Smooth muscle cell (in vitro differentiated cells): ENCODE results near the gene COIL. TPM values are rescaled to one million over a fixed set of nuclear protein-coding genes. Genes with fewer than 3 reads are reported as not detected.
A peak's percentile ranks its signal among the peaks of the same experiment; 100 is the strongest.

Source experiments
- DNase-seq: peaks from one replicate; lab custom pipeline; 2025; ENCODE audit not compliant: unreplicated experiment; lab: John Stamatoyannopoulos, UW
- H2AFZ ChIP-seq: fragments of 200-600 bp; sonication (generic); 2 replicates; pipeline ENCODE4 v1.6.0; 2016; ENCODE audit warnings: antibody characterized with exemption, low read depth, mild to moderate bottlenecking
- H3F3A ChIP-seq: fragments of 200-600 bp; sonication (generic); 2 replicates; pipeline ENCODE4 v1.6.0; 2017; ENCODE audit warnings: antibody characterized with exemption, low read depth
- H3K27ac ChIP-seq: fragments of 200-600 bp; sonication (generic); 2 replicates; pipeline ENCODE4 v1.5.1; 2016; ENCODE audit warnings: low read depth, mild to moderate bottlenecking
- H3K27me3 ChIP-seq: fragments of 200-600 bp; sonication (generic); 2 replicates; pipeline ENCODE4 v1.6.1; 2016; ENCODE audit warnings: low read depth, mild to moderate bottlenecking
- H3K36me3 ChIP-seq: fragments of 200-600 bp; sonication (generic); 2 replicates; pipeline ENCODE4 v1.5.1; 2016; ENCODE audit warnings: low read depth
- H3K4me1 ChIP-seq: fragments of 200-600 bp; sonication (generic); 2 replicates; pipeline ENCODE4 v1.5.1; 2016; ENCODE audit warnings: low read depth
- H3K4me2 ChIP-seq: fragments of 200-600 bp; sonication (generic); 2 replicates; pipeline ENCODE4 v1.6.0; 2016; ENCODE audit warnings: mild to moderate bottlenecking
- H3K4me3 ChIP-seq: fragments of 200-600 bp; sonication (generic); 2 replicates; pipeline ENCODE4 v1.5.1; 2016; ENCODE audit warnings: mild to moderate bottlenecking
- H3K79me2 ChIP-seq: fragments of 200-600 bp; sonication (generic); 2 replicates; pipeline ENCODE4 v1.6.0; 2016; ENCODE audit warnings: low read depth, mild to moderate bottlenecking
- H3K9ac ChIP-seq: fragments of 200-600 bp; sonication (generic); 2 replicates; pipeline ENCODE4 v1.6.0; 2016; ENCODE audit warnings: low read depth
- H3K9me3 ChIP-seq: fragments of 200-600 bp; sonication (generic); replicated peaks from 2 replicates; pipeline ENCODE4 v1.5.1; 2016; ENCODE audit warnings: low read depth
- H4K20me1 ChIP-seq: fragments of 200-600 bp; sonication (generic); 2 replicates; pipeline ENCODE4 v1.6.0; 2016; ENCODE audit warnings: low read depth
- WGBS: methylation state at CpG from one replicate; pipeline ENCODE4 v1.1.7; 2016; ENCODE audit warnings: low lambda C conversion rate; 5-methylcytosine and 5-hydroxymethylcytosine counted together
- polyA plus RNA-seq: library from polyadenylated mRNA; unstranded; fragments of >200 nt; fragmentation: Nextera tagmentation; extraction: Ambion mirVana; gene quantifications from 2 replicates; pipeline ENCODE4 v1.2.1, GENCODE V29; 2016
- total RNA-seq: library from RNA; depleted of rRNA; stranded (reverse); fragments of >200 nt; gene quantifications from 2 replicates; pipeline ENCODE4 v1.2.3, GENCODE V29; 2014
- TF ChIP-seq, protein P1 (sequence below): fragments of 200-600 bp; sonication (generic); IDR thresholded peaks from 2 replicates; pipeline ENCODE4 v1.5.1; 2017; ENCODE audit warnings: borderline replicate concordance, mild to moderate bottlenecking, antibody characterized with exemption; ENCODE audit not compliant: insufficient read depth, poor library complexity, severe bottlenecking

Gene COIL
- total and polyA plus RNA-seq, 2 experiments from 2014 or later: 15.5 to 30.3 TPM

DNA sequence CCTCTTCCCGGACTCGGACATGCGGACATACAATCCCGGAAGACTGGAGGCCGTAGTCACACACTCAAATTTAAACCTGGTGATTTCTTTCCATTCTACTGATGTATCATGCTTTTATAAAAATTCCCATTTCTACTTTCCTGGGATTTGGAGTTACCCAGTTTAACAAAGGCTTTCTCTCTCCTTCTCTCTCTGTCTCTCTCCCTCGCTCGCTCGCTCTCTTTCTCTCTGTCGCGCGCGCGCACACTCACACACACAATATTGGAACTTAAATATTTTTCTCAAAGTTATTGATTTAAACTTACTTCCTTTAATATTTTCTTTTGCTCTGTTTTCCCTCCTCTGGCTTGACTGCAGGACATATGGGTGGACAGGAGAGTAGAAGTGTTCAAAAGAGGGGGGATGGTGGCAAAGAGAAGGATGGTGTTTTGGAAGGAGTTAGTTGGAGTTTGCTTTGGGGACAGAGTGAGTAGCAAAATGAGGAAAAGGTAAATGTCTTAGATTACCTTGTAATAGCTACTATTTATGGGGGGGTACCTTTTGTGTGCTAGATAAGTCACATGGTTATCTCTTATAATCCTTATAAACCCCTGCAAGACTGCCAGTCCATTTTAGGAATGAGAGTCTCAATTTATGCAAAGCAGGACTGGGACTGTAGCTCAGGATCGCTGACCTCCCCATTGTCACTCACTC, 46.1 kb downstream of the COIL start:
- Histone ChIP-seq H3K27me3 (no peaks in the 10 kb centered on the region), H3K4me3 (peak overlapping the region; percentile 86), H4K20me1 (no peaks in the 10 kb centered on the region), H3K79me2 (no peaks in the 10 kb centered on the region), H3K27ac (peak overlapping the region; percentile 91), H3K9ac (peak overlapping the region; percentile 87), H3K4me1 (peaks cover 4% of the 10 kb centered on the region), H2AFZ (peak overlapping the region; percentile 71), H3K36me3 (no peaks in the 10 kb centered on the region), H3K9me3 (no peaks in the 10 kb centered on the region), H3F3A (no peaks in the 10 kb centered on the region), H3K4me2 (peak overlapping the region; percentile 91)
- 22% methylated on average over 14 of the region's 14 CpGs for WGBS
- no peak for DNase-seq
- TF ChIP-seq, protein P1, sequence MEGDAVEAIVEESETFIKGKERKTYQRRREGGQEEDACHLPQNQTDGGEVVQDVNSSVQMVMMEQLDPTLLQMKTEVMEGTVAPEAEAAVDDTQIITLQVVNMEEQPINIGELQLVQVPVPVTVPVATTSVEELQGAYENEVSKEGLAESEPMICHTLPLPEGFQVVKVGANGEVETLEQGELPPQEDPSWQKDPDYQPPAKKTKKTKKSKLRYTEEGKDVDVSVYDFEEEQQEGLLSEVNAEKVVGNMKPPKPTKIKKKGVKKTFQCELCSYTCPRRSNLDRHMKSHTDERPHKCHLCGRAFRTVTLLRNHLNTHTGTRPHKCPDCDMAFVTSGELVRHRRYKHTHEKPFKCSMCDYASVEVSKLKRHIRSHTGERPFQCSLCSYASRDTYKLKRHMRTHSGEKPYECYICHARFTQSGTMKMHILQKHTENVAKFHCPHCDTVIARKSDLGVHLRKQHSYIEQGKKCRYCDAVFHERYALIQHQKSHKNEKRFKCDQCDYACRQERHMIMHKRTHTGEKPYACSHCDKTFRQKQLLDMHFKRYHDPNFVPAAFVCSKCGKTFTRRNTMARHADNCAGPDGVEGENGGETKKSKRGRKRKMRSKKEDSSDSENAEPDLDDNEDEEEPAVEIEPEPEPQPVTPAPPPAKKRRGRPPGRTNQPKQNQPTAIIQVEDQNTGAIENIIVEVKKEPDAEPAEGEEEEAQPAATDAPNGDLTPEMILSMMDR: no peak

DNA sequence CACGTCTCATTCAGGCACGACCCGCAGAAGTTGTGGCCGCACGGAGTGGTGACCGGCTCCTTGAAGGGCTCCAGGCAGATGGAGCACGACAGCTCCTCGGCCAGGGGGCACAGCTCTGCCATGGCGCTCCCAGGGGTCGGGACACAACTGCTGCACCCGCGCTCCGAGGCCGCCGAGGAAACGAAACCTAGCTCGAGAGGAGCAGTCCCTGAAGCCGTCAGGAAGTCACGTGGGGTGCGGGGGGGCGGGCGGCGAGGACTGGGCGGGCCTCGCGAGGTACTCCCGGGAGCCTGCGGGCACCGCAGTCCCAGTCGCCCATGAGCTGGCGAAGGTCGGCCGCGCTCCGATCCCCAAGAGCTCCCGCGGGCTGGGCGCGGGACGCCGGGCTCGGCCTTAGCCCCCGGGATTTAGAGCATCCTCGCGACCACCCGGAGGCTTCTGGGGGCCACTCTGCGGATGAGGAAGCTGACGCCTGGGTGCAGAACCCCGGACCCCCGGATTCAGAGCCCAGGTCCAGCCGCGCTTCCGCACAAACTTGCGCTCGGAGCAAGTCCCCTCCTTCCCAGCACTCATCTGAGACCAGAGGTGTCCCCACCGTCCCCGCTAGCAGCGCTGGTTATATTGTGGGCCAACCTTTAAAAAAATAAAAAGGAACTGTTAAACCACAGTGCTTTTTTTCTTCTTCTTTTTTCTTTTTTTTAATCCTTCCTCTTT, 46.8 kb downstream of the COIL start, which contains the start of gene TRIM25:
Gene TRIM25 (minus strand): TSS at position 183 of the 714 bp plus-strand sequence. CDS start 61 bp downstream, at position 122.
- DNase-seq: peak; percentile 84
- H3K4me1 ChIP-seq: peaks cover 4% of the 10 kb centered on the region
- peak within 1 kb of the TSS; percentile 91 for H3K27ac ChIP-seq
- H3K9me3 ChIP-seq: no peaks in the 10 kb centered on the region
- no peaks in the 10 kb centered on the region for H3F3A ChIP-seq
- peak within 1 kb of the TSS; percentile 86 for H3K4me3 ChIP-seq
- peak within 1 kb of the TSS; percentile 87 for H2AFZ ChIP-seq
- no peaks in the 10 kb centered on the region for H3K79me2 ChIP-seq
- peak within 1 kb of the TSS; percentile 91 for H3K4me2 ChIP-seq
- TF ChIP-seq, protein P1: no peak
- peak within 1 kb of the TSS; percentile 87 for H3K9ac ChIP-seq
- WGBS: under 1% methylated on average over 57 of the region's 58 CpGs
- H3K27me3 ChIP-seq: no peaks in the 10 kb centered on the region
- no peaks in the 10 kb centered on the region for H4K20me1 ChIP-seq
- H3K36me3 ChIP-seq: no peaks in the 10 kb centered on the region

DNA sequence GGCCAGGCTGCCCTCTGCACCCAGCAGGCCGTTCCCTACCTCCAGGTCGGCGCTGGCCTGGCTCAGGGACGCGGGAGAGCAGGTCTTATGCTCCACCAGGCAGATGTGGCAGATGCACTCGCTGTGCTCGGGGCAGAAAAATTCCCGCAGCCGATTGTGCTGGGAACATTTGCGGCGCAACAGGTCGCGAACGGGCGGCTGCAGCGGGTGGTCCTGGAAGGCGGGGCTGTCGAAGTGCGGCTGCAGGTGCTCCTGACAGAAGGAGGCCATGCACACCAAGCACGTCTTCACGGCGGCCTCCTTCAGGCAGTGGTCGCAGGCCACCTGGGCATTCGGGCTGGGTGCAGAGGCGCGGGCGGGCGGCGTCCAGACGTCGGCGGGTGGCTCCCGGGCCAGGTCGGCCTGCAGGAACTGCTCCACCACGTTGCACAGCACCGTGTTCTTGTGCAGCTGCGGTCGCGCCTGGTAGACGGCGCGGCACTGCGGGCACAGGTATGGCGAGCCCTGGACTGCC, 47.4 kb downstream of the COIL start:
- peak overlapping the region; percentile 87 for H2AFZ ChIP-seq
- H3F3A ChIP-seq: no peaks in the 10 kb centered on the region
- no peaks in the 10 kb centered on the region for H4K20me1 ChIP-seq
- no peaks in the 10 kb centered on the region for H3K36me3 ChIP-seq
- DNase-seq: no peak
- H3K27me3 ChIP-seq: no peaks in the 10 kb centered on the region
- TF ChIP-seq, protein P1: no peak
- no peak overlapping the region for H3K27ac ChIP-seq
- no peaks in the 10 kb centered on the region for H3K9me3 ChIP-seq
- peak overlapping the region; percentile 87 for H3K9ac ChIP-seq
- WGBS: 5% methylated on average over 44 of the region's 44 CpGs
- H3K4me2 ChIP-seq: peak overlapping the region; percentile 91
- H3K4me3 ChIP-seq: peak overlapping the region; percentile 86
- H3K4me1 ChIP-seq: peaks cover 4% of the 10 kb centered on the region
- no peaks in the 10 kb centered on the region for H3K79me2 ChIP-seq
